GM23338 (cell line): ENCODE data around the gene SLC29A2.

Source experiments
- CREB1 ChIP-seq: fragments of 250-450 bp; sonication (Bioruptor Pico); IDR thresholded peaks from 2 replicates; pipeline ENCODE4 v1.5.0; 2020; ENCODE audit warnings: low read depth, mild to moderate bottlenecking, moderate library complexity
- ETS1 ChIP-seq: IDR thresholded peaks from 2 replicates; pipeline ENCODE4 v1.6.1; 2016; ENCODE audit warnings: antibody characterized with exemption
- EZH2 ChIP-seq: fragments of 200-600 bp; sonication (generic); IDR thresholded peaks from one replicate; pipeline ENCODE4 v1.8.0; 2017; ENCODE audit warnings: antibody characterized with exemption, mild to moderate bottlenecking, low read depth; ENCODE audit not compliant: unreplicated experiment
- EZH2phosphoT487 ChIP-seq: fragments of 200-600 bp; sonication (generic); IDR thresholded peaks from one replicate; pipeline ENCODE4 v1.8.1; 2018; ENCODE audit warnings: antibody characterized with exemption; ENCODE audit not compliant: unreplicated experiment
- JUNB ChIP-seq: IDR thresholded peaks from one replicate; pipeline ENCODE4 v1.6.1; 2016; ENCODE audit warnings: antibody characterized with exemption; ENCODE audit not compliant: unreplicated experiment
- POLR2AphosphoS5 ChIP-seq: IDR thresholded peaks from 2 replicates; pipeline ENCODE4 v1.6.1; 2016; ENCODE audit warnings: antibody characterized with exemption, low read depth
- TF ChIP-seq, protein P1 (sequence below), 2 experiments: fragments of 200-600 bp in 1 of 2; sonication (generic) in 1 of 2; conservative IDR thresholded peaks; 2 replicates each; pipeline versions ENCODE4 v1.5.1 to v1.6.1; 2016 to 2017; ENCODE audit warnings: antibody characterized with exemption in 2 of 2, low read depth in 2 of 2, mild to moderate bottlenecking in 2 of 2, moderate library complexity in 1 of 2
- TF ChIP-seq, protein P2 (sequence below): IDR thresholded peaks from one replicate; pipeline ENCODE4 v1.6.1; 2018; ENCODE audit warnings: antibody characterized with exemption; ENCODE audit not compliant: unreplicated experiment

GRCh38 chr11:66360406-66361073 lies 11.0 kb downstream of the SLC29A2 start:
- TF ChIP-seq, protein P1, sequence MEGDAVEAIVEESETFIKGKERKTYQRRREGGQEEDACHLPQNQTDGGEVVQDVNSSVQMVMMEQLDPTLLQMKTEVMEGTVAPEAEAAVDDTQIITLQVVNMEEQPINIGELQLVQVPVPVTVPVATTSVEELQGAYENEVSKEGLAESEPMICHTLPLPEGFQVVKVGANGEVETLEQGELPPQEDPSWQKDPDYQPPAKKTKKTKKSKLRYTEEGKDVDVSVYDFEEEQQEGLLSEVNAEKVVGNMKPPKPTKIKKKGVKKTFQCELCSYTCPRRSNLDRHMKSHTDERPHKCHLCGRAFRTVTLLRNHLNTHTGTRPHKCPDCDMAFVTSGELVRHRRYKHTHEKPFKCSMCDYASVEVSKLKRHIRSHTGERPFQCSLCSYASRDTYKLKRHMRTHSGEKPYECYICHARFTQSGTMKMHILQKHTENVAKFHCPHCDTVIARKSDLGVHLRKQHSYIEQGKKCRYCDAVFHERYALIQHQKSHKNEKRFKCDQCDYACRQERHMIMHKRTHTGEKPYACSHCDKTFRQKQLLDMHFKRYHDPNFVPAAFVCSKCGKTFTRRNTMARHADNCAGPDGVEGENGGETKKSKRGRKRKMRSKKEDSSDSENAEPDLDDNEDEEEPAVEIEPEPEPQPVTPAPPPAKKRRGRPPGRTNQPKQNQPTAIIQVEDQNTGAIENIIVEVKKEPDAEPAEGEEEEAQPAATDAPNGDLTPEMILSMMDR (conservative IDR thresholded peaks at IDR 0.05; ENCODE audit: low read depth in 2 of 2), result no peak
- TF ChIP-seq POLR2AphosphoS5 (no peak), ETS1 (no peak), CREB1 (CRISPR knock-in tag) (no peak), EZH2 (no peak), EZH2phosphoT487 (no peak), JUNB (no peak)
- TF ChIP-seq, protein P2, sequence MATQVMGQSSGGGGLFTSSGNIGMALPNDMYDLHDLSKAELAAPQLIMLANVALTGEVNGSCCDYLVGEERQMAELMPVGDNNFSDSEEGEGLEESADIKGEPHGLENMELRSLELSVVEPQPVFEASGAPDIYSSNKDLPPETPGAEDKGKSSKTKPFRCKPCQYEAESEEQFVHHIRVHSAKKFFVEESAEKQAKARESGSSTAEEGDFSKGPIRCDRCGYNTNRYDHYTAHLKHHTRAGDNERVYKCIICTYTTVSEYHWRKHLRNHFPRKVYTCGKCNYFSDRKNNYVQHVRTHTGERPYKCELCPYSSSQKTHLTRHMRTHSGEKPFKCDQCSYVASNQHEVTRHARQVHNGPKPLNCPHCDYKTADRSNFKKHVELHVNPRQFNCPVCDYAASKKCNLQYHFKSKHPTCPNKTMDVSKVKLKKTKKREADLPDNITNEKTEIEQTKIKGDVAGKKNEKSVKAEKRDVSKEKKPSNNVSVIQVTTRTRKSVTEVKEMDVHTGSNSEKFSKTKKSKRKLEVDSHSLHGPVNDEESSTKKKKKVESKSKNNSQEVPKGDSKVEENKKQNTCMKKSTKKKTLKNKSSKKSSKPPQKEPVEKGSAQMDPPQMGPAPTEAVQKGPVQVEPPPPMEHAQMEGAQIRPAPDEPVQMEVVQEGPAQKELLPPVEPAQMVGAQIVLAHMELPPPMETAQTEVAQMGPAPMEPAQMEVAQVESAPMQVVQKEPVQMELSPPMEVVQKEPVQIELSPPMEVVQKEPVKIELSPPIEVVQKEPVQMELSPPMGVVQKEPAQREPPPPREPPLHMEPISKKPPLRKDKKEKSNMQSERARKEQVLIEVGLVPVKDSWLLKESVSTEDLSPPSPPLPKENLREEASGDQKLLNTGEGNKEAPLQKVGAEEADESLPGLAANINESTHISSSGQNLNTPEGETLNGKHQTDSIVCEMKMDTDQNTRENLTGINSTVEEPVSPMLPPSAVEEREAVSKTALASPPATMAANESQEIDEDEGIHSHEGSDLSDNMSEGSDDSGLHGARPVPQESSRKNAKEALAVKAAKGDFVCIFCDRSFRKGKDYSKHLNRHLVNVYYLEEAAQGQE, result no peak
